ENCODE results near the gene DFFB. TPM values are rescaled to one million over a fixed set of nuclear protein-coding genes. Genes with fewer than 3 reads are reported as not detected.
A peak's percentile ranks its signal among the peaks of the same experiment; 100 is the strongest.

The DFFB gene
- total and polyA plus RNA-seq, 8 donors: 3.3 to 8.6 (median 5.2) TPM

- FAIRE-seq: no peak
- 53 to 54% methylated on average over 14 of the region's 14 CpGs for WGBS, 2 donors
- no peak for TF ChIP-seq CTCF (IDR thresholded peaks at IDR 0.05)
Observed at GRCh38 chr1:3892748-3893147, 35.5 kb downstream of the DFFB start.

GRCh38 chr1:3893190-3893589, 35.9 kb downstream of the DFFB start:
- Histone ChIP-seq H3K4me3 (no peak overlapping the region), H3K27ac (no peak overlapping the region), H3K27me3 (no peaks in the 10 kb centered on the region), H3K9me3 (no peaks in the 10 kb centered on the region), H3K36me3 (peaks cover 5 to 21% (median 7%) of the 10 kb centered on the region in 3 donors), H3K4me1 (no peaks in the 10 kb centered on the region)
- TF ChIP-seq CTCF (IDR thresholded peaks at IDR 0.05): no peak
- DNase-seq (no peak), FAIRE-seq (no peak), ATAC-seq (no peak)
- intact Hi-C loops (cut with DNase I): no loop called here
- WGBS, 2 donors: 70 to 74% methylated on average over 5 of the region's 5 CpGs

More at GRCh38 chr1:3892748-3893147, 35.5 kb downstream of the DFFB start:
- ATAC-seq (peak in 3 of 4 donors; percentile 39 to 75 (median 58)), DNase-seq (peak in 2 of 6 donors; percentile 30 to 56)
- H3K4me1 ChIP-seq: no peaks in the 10 kb centered on the region
- intact Hi-C loops (cut with DNase I): no loop called here
- peaks cover 5 to 21% (median 7%) of the 10 kb centered on the region in 3 donors for H3K36me3 ChIP-seq
- no peaks in the 10 kb centered on the region for H3K27me3 ChIP-seq
- H3K27ac ChIP-seq: no peak overlapping the region
- H3K9me3 ChIP-seq: no peaks in the 10 kb centered on the region
- no peak overlapping the region for H3K4me3 ChIP-seq

- Histone ChIP-seq H3K27me3 (no peaks in the 10 kb centered on the region), H3K4me3 (no peak overlapping the region), H3K4me1 (peaks cover 0 to 6% (median 0%) of the 10 kb centered on the region in 3 donors), H3K9me3 (no peaks in the 10 kb centered on the region), H3K27ac (no peak overlapping the region), H3K36me3 (peaks cover 5 to 18% (median 7%) of the 10 kb centered on the region in 3 donors)
- peak in 1 of 6 donors; percentile 55 for DNase-seq
- intact Hi-C loops (cut with DNase I): no loop called here
- 94 to 97% methylated on average over 17 of the region's 17 CpGs for WGBS, 2 donors
- TF ChIP-seq CTCF (IDR thresholded peaks at IDR 0.05): no peak
- no peak for FAIRE-seq
- no peak for ATAC-seq
Observed at GRCh38 chr1:3894626-3895278, 37.5 kb downstream of the DFFB start.

- Histone ChIP-seq H3K4me3 (no peak overlapping the region), H3K27ac (no peak overlapping the region), H3K9me3 (no peaks in the 10 kb centered on the region), H3K36me3 (peaks cover 2 to 12% (median 5%) of the 10 kb centered on the region in 3 donors), H3K27me3 (no peaks in the 10 kb centered on the region), H3K4me1 (peaks cover 0 to 6% (median 0%) of the 10 kb centered on the region in 3 donors)
- ATAC-seq: no peak
- no peak for TF ChIP-seq CTCF (IDR thresholded peaks at IDR 0.05)
- WGBS, 2 donors: 87 to 92% methylated on average over 13 of the region's 13 CpGs
- no peak for DNase-seq
- intact Hi-C loops (cut with DNase I): no loop called here
- FAIRE-seq: no peak
Observed at GRCh38 chr1:3895279-3895950, 38.1 kb downstream of the DFFB start.

GRCh38 chr1:3895951-3896325, 38.7 kb downstream of the DFFB start:
- no peak for TF ChIP-seq CTCF (IDR thresholded peaks at IDR 0.05)
- Histone ChIP-seq H3K9me3 (no peaks in the 10 kb centered on the region), H3K27ac (no peak overlapping the region), H3K27me3 (no peaks in the 10 kb centered on the region), H3K4me3 (no peak overlapping the region), H3K36me3 (peaks cover 0 to 6% (median 0%) of the 10 kb centered on the region in 3 donors), H3K4me1 (peaks cover 0 to 6% (median 0%) of the 10 kb centered on the region in 3 donors)
- intact Hi-C loops (cut with DNase I): no loop called here
- 98% methylated on average over 4 of the region's 4 CpGs for WGBS, 2 donors
- DNase-seq: no peak
- FAIRE-seq: no peak
- ATAC-seq: no peak

Measured in pancreas (tissue), 10 donors.